Suprapubic skin (tissue), 4 donors: ENCODE data around the gene LMF2. TPM values are rescaled to one million over a fixed set of nuclear protein-coding genes. Genes with fewer than 3 reads are reported as not detected.

Experiments
- DNase-seq, 2 donors: peaks; one replicate each; pipeline ENCODE4 v3.0.0-alpha.2; 2019; ENCODE audit warnings: low spot score in 2 of 2
- H3K27ac ChIP-seq: fragments of 200-600 bp; sonication (generic); one replicate; pipeline ENCODE4 v1.5.1; 2019
- H3K27me3 ChIP-seq: fragments of 200-600 bp; sonication (generic); one replicate; pipeline ENCODE4 v1.5.1; 2019
- H3K36me3 ChIP-seq: fragments of 200-600 bp; sonication (generic); one replicate; pipeline ENCODE4 v1.5.1; 2019
- H3K4me1 ChIP-seq: fragments of 200-600 bp; sonication (generic); one replicate; pipeline ENCODE4 v1.5.1; 2019
- H3K4me3 ChIP-seq: fragments of 200-600 bp; sonication (generic); one replicate; pipeline ENCODE4 v1.5.1; 2019; ENCODE audit warnings: mild to moderate bottlenecking
- H3K9me3 ChIP-seq: fragments of 200-600 bp; sonication (generic); one replicate; pipeline ENCODE4 v1.5.1; 2019
- CTCF ChIP-seq, 2 donors: fragments of 200-600 bp in 1 of 2; fragments of 450-650 bp in 1 of 2; sonication (generic) in 1 of 2; IDR thresholded peaks; one replicate each; pipeline ENCODE4 v1.5.1; 2016 to 2019; ENCODE audit warnings: antibody characterized with exemption in 2 of 2, mild to moderate bottlenecking in 1 of 2, moderate library complexity in 1 of 2
- EP300 ChIP-seq: sonication (generic); formaldehyde crosslinking; IDR thresholded peaks from one replicate; pipeline ENCODE4 v1.6.1; 2017; ENCODE audit warnings: antibody characterized with exemption
- POLR2A ChIP-seq, 2 donors: fragments of 450-650 bp; IDR thresholded peaks; one replicate each; pipeline ENCODE4 v1.6.1; 2017; ENCODE audit warnings: antibody characterized with exemption in 2 of 2, mild to moderate bottlenecking in 2 of 2, moderate library complexity in 2 of 2
- POLR2AphosphoS5 ChIP-seq, 3 donors: sonication (generic); formaldehyde crosslinking; IDR thresholded peaks; one replicate each; pipeline ENCODE4 v1.6.1; 2017; ENCODE audit warnings: antibody characterized with exemption in 3 of 3
- WGBS: methylation state at CpG from one replicate; pipeline ENCODE4 v1.1.5; 2018; 5-methylcytosine and 5-hydroxymethylcytosine counted together
- total RNA-seq, 4 donors: library from RNA; depleted of rRNA; stranded (reverse); fragments of >200 nt; gene quantifications; one replicate each; pipeline ENCODE4 v1.1.0, GENCODE V29; 2016

The LMF2 gene
- total RNA-seq, 4 donors from 2014 or later: 28.9 to 65.6 (median 44.7) TPM

GRCh38 chr22:50459496-50460140 is 47.9 kb downstream of the LMF2 start:
- H3K27me3 ChIP-seq: no peaks in the 10 kb centered on the region
- peaks cover 98% of the 10 kb centered on the region for H3K36me3 ChIP-seq

GRCh38 chr22:50459016-50459415 is 48.5 kb downstream of the LMF2 start:
- Histone ChIP-seq H3K9me3 (no peaks in the 10 kb centered on the region), H3K27me3 (no peaks in the 10 kb centered on the region), H3K4me1 (peaks cover 14% of the 10 kb centered on the region), H3K4me3 (no peak overlapping the region), H3K27ac (no peak overlapping the region), H3K36me3 (peaks cover 98% of the 10 kb centered on the region)
- 96% methylated on average over 14 of the region's 22 CpGs for WGBS
- TF ChIP-seq CTCF (IDR thresholded peaks at IDR 0.05): no peak
- TF ChIP-seq EP300: no peak
- TF ChIP-seq POLR2A (IDR thresholded peaks at IDR 0.05): no peak
- TF ChIP-seq POLR2AphosphoS5 (IDR thresholded peaks at IDR 0.05): no peak
- no peak for DNase-seq

More at GRCh38 chr22:50459496-50460140, 47.9 kb downstream of the LMF2 start:
- Histone ChIP-seq H3K4me3 (no peak overlapping the region), H3K4me1 (peaks cover 14% of the 10 kb centered on the region), H3K27ac (no peak overlapping the region), H3K9me3 (no peaks in the 10 kb centered on the region)
- DNase-seq: no peak
- WGBS: 92% methylated on average over 20 of the region's 41 CpGs
- TF ChIP-seq POLR2AphosphoS5 (IDR thresholded peaks at IDR 0.05) (no peak), POLR2A (IDR thresholded peaks at IDR 0.05) (no peak), CTCF (IDR thresholded peaks at IDR 0.05) (no peak), EP300 (no peak)

GRCh38 chr22:50456466-50457234 is 50.9 kb downstream of the LMF2 start:
- no peaks in the 10 kb centered on the region for H3K9me3 ChIP-seq
- no peak overlapping the region for H3K27ac ChIP-seq
- DNase-seq: no peak
- WGBS: 88% methylated on average over 13 of the region's 34 CpGs
- no peak overlapping the region for H3K4me3 ChIP-seq
- H3K27me3 ChIP-seq: no peaks in the 10 kb centered on the region
- TF ChIP-seq POLR2AphosphoS5 (IDR thresholded peaks at IDR 0.05): no peak
- TF ChIP-seq CTCF (IDR thresholded peaks at IDR 0.05): no peak
- TF ChIP-seq POLR2A (IDR thresholded peaks at IDR 0.05): no peak
- no peak for TF ChIP-seq EP300
- H3K36me3 ChIP-seq: peaks cover 87% of the 10 kb centered on the region
- peaks cover 14% of the 10 kb centered on the region for H3K4me1 ChIP-seq

- no peaks in the 10 kb centered on the region for H3K27me3 ChIP-seq
- no peak overlapping the region for H3K4me3 ChIP-seq
- no peak for DNase-seq
- H3K9me3 ChIP-seq: no peaks in the 10 kb centered on the region
- 99% methylated on average over 9 of the region's 11 CpGs for WGBS
- peaks cover 8% of the 10 kb centered on the region for H3K4me1 ChIP-seq
- H3K27ac ChIP-seq: no peak overlapping the region
- H3K36me3 ChIP-seq: peaks cover 80% of the 10 kb centered on the region
- TF ChIP-seq CTCF (IDR thresholded peaks at IDR 0.05): no peak
- no peak for TF ChIP-seq POLR2AphosphoS5 (IDR thresholded peaks at IDR 0.05)
- TF ChIP-seq POLR2A (IDR thresholded peaks at IDR 0.05): no peak
- TF ChIP-seq EP300: no peak
These were observed 51.5 kb downstream of the LMF2 start for GRCh38 chr22:50456026-50456425.

- Histone ChIP-seq H3K27ac (no peak overlapping the region), H3K4me1 (no peaks in the 10 kb centered on the region), H3K9me3 (no peaks in the 10 kb centered on the region), H3K4me3 (no peak overlapping the region), H3K36me3 (peaks cover 78% of the 10 kb centered on the region), H3K27me3 (no peaks in the 10 kb centered on the region)
- 88% methylated on average over 12 of the region's 18 CpGs for WGBS
- no peak for DNase-seq
- TF ChIP-seq CTCF (IDR thresholded peaks at IDR 0.05): no peak
- no peak for TF ChIP-seq POLR2A (IDR thresholded peaks at IDR 0.05)
- TF ChIP-seq POLR2AphosphoS5 (IDR thresholded peaks at IDR 0.05): no peak
- no peak for TF ChIP-seq EP300
These were observed 52.3 kb downstream of the LMF2 start for GRCh38 chr22:50455201-50455600.
